SK-N-MC (cell line): ENCODE data around the gene ARHGEF1.
"Not testable (repeated sequence)": the region's sequence is repeated elsewhere in the genome, so short reads cannot be mapped to it uniquely, and the experiment has no call there.

Source experiments
- DNase-seq: peaks from one replicate; pipeline ENCODE4 v3.0.0-alpha.2; 2011; ENCODE audit warnings: low read depth, low spot score
- H3K27ac ChIP-seq: fragments of 200-600 bp; sonication (generic); 2 replicates; pipeline ENCODE4 v1.5.1; 2016; ENCODE audit warnings: mixed run types
- H3K36me3 ChIP-seq: fragments of 200-600 bp; sonication (generic); 2 replicates; pipeline ENCODE4 v1.6.1; 2017; ENCODE audit warnings: antibody characterized with exemption, low read length, mixed read lengths; ENCODE audit not compliant: insufficient read depth
- H3K4me3 ChIP-seq: fragments of 200-600 bp; sonication (generic); 2 replicates; pipeline ENCODE4 v1.5.1; 2016
- H3K9ac ChIP-seq: fragments of 200-600 bp; sonication (generic); 2 replicates; pipeline ENCODE4 v1.8.0; 2017; ENCODE audit warnings: mixed run types, mixed read lengths; ENCODE audit not compliant: insufficient read length
- H3K9me3 ChIP-seq: fragments of 200-600 bp; sonication (generic); 2 replicates; pipeline ENCODE4 v1.6.1; 2017; ENCODE audit warnings: low read depth, mild to moderate bottlenecking, antibody characterized with exemption, low read length, moderate library complexity, mixed read lengths
- EZH2 ChIP-seq: fragments of 200-600 bp; sonication (generic); IDR thresholded peaks from one replicate; pipeline ENCODE4 v1.6.1; 2017; ENCODE audit warnings: antibody characterized with exemption
- FOXP2 ChIP-seq: optimal IDR thresholded peaks from 2 replicates; pipeline ENCODE3; 2011; ENCODE audit warnings: mild to moderate bottlenecking, moderate library complexity; ENCODE audit not compliant: insufficient read depth; ENCODE audit errors: extremely low read length, control extremely low read depth
- POLR2AphosphoS5 ChIP-seq: IDR thresholded peaks from 2 replicates; pipeline ENCODE4 v1.6.1; 2012; ENCODE audit warnings: mild to moderate bottlenecking, low read depth, low read length, borderline replicate concordance

Gene ARHGEF1

DNA sequence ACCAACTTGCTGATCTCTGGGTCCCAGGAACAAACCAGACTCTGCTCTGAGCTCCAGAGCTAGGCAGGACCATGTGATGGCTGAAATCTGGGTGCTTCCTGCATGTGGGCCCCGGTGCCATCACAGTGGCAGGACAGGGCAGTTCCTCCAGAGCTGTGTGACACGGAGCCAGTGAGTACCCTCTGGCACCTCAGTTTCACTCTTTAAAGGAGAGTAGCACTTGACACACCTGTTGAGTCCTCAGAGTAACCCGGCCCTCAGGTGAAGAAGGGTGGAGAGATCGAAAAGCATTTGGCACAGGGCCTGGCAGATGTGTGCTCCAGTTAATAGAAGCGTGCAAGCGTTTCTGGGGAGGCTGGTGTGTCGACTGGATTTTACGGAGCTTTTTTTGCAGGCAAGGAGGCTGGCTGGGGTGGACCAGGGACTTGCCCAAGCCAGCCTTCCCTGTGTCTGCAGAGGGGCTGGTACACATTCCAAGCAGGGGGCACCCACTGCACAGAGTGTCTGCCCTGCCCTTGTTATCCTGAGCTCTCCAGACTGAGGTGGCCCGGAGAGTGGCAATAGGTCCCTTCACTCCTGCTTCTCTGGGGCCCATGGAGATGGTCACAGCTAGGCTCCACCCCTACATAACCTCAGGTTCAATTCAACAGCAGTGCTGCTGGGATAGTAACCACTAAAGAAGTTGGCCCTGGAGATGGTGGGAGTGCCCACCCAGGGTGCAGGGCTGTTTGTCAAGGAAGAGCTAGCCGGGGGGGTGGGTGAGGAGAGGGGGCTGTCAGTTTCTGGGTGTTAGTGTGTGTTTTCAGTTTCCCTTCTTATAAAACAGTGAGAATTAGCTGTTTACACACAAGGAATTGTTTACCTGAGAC lies 14.6 kb upstream of the ARHGEF1 start:
- peaks cover 81% of the 10 kb centered on the region for H3K36me3 ChIP-seq
- H3K9ac ChIP-seq, result no peak overlapping the region
- TF ChIP-seq POLR2AphosphoS5, result no peak
- TF ChIP-seq EZH2, result no peak
- TF ChIP-seq FOXP2, result no peak
- H3K4me3 ChIP-seq, result no peak overlapping the region
- no peaks in the 10 kb centered on the region for H3K9me3 ChIP-seq
- H3K27ac ChIP-seq, result peak overlapping the region; percentile 78
- DNase-seq, result no peak

DNA sequence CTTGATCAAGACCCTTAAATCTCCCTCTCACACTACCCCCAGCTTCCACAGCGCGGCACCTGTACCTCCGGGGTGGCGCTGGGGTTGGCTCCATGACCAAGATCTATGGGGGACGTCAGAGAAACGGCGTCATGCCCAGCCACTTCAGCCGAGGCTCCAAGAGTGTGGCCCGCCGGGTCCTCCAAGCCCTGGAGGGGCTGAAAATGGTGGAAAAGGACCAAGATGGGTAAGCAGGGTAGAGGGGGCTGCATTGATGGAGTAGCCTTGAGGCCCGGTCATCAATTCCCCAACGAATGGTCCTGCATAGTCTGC lies 14.0 kb upstream of the ARHGEF1 start:
- DNase-seq, result no peak
- Histone ChIP-seq H3K36me3 (peaks cover 75% of the 10 kb centered on the region), H3K27ac (peak overlapping the region; percentile 78; the same call in 1 of the 2 replicates), H3K9ac (no peak overlapping the region), H3K9me3 (no peaks in the 10 kb centered on the region), H3K4me3 (no peak overlapping the region)
- TF ChIP-seq EZH2 (no peak), FOXP2 (no peak), POLR2AphosphoS5 (no peak)

DNA sequence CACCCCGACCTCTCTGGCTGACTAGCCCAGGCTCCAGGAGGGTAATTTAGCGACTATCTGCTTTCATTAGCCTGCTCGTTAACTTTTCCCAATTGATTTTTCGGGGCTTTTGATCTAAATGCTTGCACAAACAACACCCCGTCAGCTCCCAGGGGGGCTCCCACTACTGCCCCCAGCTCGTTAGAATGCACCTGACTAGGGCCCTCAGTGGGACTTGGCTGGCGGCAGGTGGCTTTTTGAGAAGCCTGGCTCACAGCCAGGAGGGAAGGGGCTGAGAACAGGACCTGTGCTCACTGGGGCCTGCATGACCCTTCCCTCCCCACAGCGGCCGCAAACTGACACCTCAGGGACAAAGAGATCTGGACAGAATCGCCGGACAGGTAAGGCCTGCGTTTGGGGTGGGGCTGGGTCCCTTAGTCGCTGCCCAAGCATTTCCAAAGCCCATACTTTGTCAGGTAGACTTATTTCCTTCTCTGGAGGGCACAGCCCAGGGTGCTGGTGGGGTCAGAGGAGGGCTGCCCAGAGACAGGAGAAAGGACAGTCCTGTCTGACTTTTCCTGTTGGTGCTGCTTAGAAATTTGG lies 13.5 kb upstream of the ARHGEF1 start:
- Histone ChIP-seq H3K9me3 (no peaks in the 10 kb centered on the region), H3K36me3 (peaks cover 70% of the 10 kb centered on the region), H3K4me3 (no peak overlapping the region), H3K9ac (no peak overlapping the region), H3K27ac (peak overlapping the region; percentile 78; the same call in 1 of the 2 replicates)
- no peak for DNase-seq
- TF ChIP-seq POLR2AphosphoS5 (no peak; the same call in 1 of the 2 replicates), EZH2 (no peak), FOXP2 (no peak)

DNA sequence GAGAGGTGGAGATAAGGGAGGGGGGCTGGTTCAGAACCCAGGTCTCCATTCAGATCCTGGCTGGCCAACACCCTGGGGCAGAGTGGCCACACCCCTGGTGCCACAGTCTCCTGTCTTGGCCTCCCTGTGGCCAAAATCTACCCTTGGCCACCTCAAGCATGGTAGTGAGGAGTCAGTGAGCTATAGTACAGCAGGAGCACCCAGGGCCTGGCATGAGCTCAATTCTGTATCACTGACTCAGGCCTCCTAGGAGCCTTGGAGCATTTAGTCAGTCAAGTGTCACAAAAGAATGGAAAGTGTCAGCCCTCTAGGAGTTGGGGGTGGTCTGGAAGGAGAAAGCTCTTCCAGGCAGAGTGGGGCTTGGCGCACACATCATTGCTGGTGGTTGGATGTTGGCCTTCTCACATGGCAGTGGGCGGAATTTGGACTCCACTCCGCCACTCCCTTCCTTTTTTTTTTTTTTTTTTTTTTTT lies 12.5 kb upstream of the ARHGEF1 start:
- no peak for DNase-seq

DNA sequence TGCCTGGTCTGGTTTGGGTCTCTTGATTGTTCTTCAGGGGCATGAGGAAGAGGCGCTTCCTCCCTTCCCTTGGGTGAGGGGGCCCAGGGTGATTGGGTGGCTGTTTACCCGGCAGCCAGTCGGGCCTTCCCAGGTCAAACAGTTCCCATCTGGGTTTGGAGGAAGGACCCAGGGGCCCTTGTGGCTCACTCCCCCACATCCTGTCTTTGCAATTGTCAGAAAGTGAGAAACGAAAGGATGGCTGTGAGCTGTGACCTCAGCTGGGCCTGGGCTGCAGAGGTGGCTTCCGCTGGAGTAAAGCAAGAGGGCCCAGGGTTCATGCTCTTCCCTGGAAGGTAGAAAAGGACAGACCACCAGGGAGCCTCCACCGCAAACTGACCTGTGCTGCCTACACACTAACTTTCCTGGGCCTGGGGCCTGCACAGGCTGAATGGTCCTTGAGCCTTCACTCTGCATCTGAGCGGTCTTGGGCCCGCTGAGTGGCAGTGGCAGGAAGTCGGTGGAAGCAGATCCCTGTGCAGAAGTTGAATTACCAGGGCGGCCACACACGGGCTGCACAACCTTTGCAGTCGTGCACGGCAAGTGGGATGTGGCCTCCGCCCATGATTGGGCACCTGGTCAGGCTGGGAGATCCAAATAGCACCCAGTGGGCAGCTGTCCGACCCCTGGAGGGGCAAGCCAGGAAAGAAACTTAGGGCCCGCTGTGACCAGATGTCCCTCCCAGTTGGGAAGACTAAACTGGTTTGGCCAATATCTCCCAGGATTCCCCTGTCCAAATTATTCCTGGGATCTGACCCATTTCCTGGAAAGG lies 11.2 kb upstream of the ARHGEF1 start:
- H3K9ac ChIP-seq, result no peak overlapping the region
- no peak for DNase-seq
- no peaks in the 10 kb centered on the region for H3K9me3 ChIP-seq
- H3K36me3 ChIP-seq, result peaks cover 51% of the 10 kb centered on the region
- TF ChIP-seq EZH2 (no peak), FOXP2 (no peak), POLR2AphosphoS5 (no peak)
- H3K27ac ChIP-seq, result peak overlapping the region; percentile 76
- no peak overlapping the region for H3K4me3 ChIP-seq

More for the DNA sequence above, 12.5 kb upstream of the ARHGEF1 start:
- no peak overlapping the region for H3K9ac ChIP-seq
- H3K9me3 ChIP-seq, result no peaks in the 10 kb centered on the region
- H3K4me3 ChIP-seq, result no peak overlapping the region
- no peak for TF ChIP-seq FOXP2
- TF ChIP-seq EZH2, result no peak
- no peak for TF ChIP-seq POLR2AphosphoS5
- H3K36me3 ChIP-seq, result peaks cover 60% of the 10 kb centered on the region
- 0 out of 2 replicates have a peak overlapping the region, but pooled peaks have one; percentile 42 for H3K27ac ChIP-seq

DNA sequence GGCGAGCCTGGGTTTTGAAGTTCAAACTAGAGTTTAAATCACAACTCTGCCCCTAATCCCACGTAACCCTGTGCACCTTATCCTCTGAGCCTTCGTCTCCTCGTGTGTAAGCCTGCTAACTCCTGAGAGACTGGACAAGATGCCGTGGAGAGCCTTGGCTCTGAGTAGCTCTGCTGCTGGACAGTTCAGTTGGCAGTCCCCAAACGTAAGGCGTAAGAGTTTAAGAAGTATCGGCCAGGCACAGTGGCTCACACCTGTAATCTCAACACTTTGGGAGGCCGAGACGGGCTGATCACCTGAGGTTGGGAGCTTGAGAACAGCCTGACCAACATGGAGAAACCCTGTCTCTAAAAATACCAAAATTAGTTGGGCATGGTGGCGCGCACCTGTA lies 10.6 kb upstream of the ARHGEF1 start:
- no peak for TF ChIP-seq EZH2
- no peak for TF ChIP-seq FOXP2
- TF ChIP-seq POLR2AphosphoS5, result peak; percentile 66
- Histone ChIP-seq H3K27ac (peak overlapping the region; percentile 76), H3K9ac (no peak overlapping the region)

DNA sequence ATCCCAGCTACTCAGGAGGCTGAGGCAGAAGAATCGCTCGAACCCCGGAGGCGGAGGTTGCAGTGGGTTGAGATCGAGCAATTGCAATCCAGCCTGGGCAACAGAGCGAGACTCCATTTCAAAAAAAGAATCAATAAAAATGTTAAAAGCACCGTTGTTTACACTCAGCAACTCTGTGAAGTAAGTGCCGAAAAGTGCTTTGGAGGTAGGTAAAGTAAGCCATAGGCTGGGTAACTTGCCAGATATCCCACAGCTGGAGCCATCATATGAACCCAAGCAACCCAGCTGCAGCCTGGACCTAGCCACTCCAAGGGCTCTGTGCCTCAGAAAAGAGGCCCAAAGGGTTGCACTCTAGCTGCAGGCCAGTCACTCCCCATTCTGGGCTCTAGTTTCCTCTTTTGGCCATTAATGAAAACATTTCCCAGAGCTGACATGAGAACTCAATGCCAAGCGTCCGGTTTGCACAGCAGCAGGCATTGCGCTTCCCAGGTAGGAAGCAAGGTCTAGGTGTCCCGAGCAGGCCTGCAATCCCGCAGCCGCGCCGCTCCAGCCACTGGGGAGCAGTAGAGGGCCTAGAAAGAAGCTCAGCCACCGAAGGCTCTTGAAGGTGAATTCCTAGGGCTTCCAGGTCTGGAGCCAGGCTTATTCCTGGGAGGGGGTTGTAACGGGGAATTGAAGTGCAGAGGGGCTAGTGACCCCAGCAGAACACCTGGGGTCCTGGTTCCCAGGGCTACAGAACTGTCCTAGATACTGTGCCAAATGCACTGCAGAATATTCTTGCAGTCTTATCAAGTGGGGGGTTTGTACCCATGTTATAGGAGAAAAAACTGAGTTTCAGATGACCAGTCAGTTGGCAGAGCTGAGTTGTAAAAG lies 10.0 kb upstream of the ARHGEF1 start:
- Histone ChIP-seq H3K27ac (peak overlapping the region; percentile 76), H3K4me3 (no peak overlapping the region), H3K36me3 (peaks cover 39% of the 10 kb centered on the region), H3K9me3 (no peaks in the 10 kb centered on the region), H3K9ac (no peak overlapping the region)
- no peak for DNase-seq
- no peak for TF ChIP-seq EZH2
- peak; percentile 81 for TF ChIP-seq POLR2AphosphoS5

More for the DNA sequence above, 10.6 kb upstream of the ARHGEF1 start:
- peaks cover 45% of the 10 kb centered on the region for H3K36me3 ChIP-seq
- no peak for DNase-seq
- H3K9me3 ChIP-seq, result no peaks in the 10 kb centered on the region
- no peak overlapping the region for H3K4me3 ChIP-seq

DNA sequence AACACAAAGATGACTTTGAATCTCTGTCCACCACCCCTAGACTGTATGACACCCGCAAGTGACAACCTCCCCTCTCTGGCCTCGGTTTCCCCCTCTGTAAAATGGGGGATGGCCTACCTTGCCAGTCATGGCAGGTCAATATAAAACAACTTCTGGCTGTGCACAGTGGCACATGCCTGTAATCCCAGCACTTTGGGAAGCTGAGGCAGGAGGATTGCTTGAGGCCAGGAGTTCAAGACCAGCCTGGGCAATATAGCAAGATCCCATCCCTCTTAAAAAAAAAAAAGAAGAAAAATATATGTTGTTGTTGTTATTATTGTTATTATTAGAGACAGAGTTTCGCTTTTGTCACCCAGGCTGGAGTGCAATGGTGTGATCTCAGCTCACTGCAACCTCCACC lies 7.0 kb upstream of the ARHGEF1 start:
- peak overlapping the region; percentile 90 for H3K27ac ChIP-seq
- H3K9ac ChIP-seq, result peak overlapping the region; percentile 45
- H3K9me3 ChIP-seq, result not testable (repeated sequence)

More for the DNA sequence above, 7.0 kb upstream of the ARHGEF1 start:
- DNase-seq, H3K4me3 ChIP-seq: not testable (repeated sequence)
- peaks cover 11% of the 10 kb centered on the region for H3K36me3 ChIP-seq
